Measurements from ENCODE around the gene CIT.

Gene CIT

DNA sequence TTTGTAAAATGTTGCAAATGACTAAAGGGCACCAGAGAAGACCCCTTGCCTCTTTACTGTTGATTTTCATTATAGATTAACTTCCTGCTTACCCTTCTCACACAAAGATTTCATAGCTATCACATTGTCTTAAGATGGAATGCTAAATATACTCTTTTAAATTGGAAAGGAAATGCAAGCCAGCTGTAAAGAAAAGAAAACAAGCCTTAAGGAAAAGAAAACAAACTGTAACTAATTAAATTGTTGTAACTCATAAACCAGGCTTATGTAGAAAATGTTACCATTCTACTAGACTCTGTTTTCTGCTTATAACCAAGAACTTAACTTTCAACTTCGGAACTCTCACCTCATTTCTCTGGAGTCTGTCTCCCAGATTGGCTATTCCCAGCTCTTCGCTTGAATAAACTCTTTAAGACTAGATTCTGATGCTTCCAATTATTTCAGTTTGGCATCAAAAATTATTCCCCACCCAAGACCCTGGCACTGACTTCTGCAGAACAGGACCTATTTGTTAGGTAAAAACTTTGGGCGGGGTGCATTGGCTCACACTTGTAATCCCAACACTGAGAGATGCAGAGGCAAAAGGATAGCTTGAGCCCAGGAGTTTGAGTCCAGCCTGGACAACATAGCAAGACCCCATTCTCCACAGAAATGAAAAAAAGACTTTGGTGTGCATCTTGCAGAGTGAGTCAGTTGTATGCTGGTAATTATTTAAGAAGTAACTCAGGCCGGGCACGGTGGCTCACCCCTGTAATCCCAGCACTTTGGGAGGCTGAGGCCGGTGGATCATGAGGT, 36.6 kb upstream of the CIT start:
- no peak for TF ChIP-seq EZH2 (IDR thresholded peaks at IDR 0.05; ENCODE audit: borderline replicate concordance, low read length)
- Histone ChIP-seq H3K4me3 (ENCODE audit: low read depth, low read length, poor library complexity, severe bottlenecking) (no peak overlapping the region), H3K4me2 (ENCODE audit: low read length) (no peak overlapping the region), H3K4me1 (ENCODE audit: insufficient read depth, low read length, severe bottlenecking) (no peaks in the 10 kb centered on the region), H3F3A (ENCODE audit: insufficient read depth, low read length) (no peaks in the 10 kb centered on the region), H4K20me1 (ENCODE audit: insufficient read depth, low read length) (no peaks in the 10 kb centered on the region), H3K9me3 (ENCODE audit: low read length) (no peaks in the 10 kb centered on the region), H3K79me2 (ENCODE audit: insufficient read depth, low read length) (no peaks in the 10 kb centered on the region), H3K27ac (ENCODE audit: low read depth, low read length, poor library complexity, severe bottlenecking) (no peak overlapping the region), H3K9me2 (ENCODE audit: low read depth, low read length) (no peaks in the 10 kb centered on the region), H3K9ac (ENCODE audit: low read length) (no peak overlapping the region), H2AFZ (ENCODE audit: low read length) (no peak overlapping the region), H3K36me3 (ENCODE audit: insufficient read depth, low read length) (no peaks in the 10 kb centered on the region), H3K27me3 (ENCODE audit: insufficient read depth, low read length) (no peaks in the 10 kb centered on the region)

DNA sequence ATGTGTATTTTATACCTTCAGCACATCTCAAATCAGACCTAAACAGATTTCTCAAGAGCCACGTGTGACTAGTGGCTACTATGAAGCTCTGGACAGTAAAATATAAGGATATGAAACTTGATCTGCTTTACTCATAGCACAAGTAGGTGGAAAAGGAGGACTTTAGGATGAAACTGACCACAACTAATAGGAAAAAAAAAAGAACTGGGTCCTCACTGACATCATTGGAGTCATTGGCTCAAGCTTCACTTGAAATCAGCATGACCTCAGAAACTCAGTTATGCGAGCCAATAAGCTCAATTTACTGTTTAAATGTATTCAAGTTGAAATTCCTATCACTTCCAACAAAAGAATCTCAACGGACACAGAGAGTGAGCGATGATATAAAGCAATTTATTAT, 34.1 kb upstream of the CIT start:
- no peaks in the 10 kb centered on the region for H3K9me2 ChIP-seq (ENCODE audit: low read depth, low read length)
- no peaks in the 10 kb centered on the region for H3K4me1 ChIP-seq (ENCODE audit: insufficient read depth, low read length, severe bottlenecking)
- H3K79me2 ChIP-seq (ENCODE audit: insufficient read depth, low read length), result no peaks in the 10 kb centered on the region
- no peaks in the 10 kb centered on the region for H3K36me3 ChIP-seq (ENCODE audit: insufficient read depth, low read length)
- no peaks in the 10 kb centered on the region for H3K27me3 ChIP-seq (ENCODE audit: insufficient read depth, low read length)
- H3K27ac ChIP-seq (ENCODE audit: low read depth, low read length, poor library complexity, severe bottlenecking), result no peak overlapping the region
- H3K4me3 ChIP-seq (ENCODE audit: low read depth, low read length, poor library complexity, severe bottlenecking), result no peak overlapping the region
- H3K9ac ChIP-seq (ENCODE audit: low read length), result no peak overlapping the region
- H3K9me3 ChIP-seq (ENCODE audit: low read length), result no peaks in the 10 kb centered on the region
- no peak for TF ChIP-seq EZH2 (IDR thresholded peaks at IDR 0.05; ENCODE audit: borderline replicate concordance, low read length)
- TF ChIP-seq, protein P1, sequence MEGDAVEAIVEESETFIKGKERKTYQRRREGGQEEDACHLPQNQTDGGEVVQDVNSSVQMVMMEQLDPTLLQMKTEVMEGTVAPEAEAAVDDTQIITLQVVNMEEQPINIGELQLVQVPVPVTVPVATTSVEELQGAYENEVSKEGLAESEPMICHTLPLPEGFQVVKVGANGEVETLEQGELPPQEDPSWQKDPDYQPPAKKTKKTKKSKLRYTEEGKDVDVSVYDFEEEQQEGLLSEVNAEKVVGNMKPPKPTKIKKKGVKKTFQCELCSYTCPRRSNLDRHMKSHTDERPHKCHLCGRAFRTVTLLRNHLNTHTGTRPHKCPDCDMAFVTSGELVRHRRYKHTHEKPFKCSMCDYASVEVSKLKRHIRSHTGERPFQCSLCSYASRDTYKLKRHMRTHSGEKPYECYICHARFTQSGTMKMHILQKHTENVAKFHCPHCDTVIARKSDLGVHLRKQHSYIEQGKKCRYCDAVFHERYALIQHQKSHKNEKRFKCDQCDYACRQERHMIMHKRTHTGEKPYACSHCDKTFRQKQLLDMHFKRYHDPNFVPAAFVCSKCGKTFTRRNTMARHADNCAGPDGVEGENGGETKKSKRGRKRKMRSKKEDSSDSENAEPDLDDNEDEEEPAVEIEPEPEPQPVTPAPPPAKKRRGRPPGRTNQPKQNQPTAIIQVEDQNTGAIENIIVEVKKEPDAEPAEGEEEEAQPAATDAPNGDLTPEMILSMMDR (IDR thresholded peaks at IDR 0.05; ENCODE audit: low read length), result no peak
- no peaks in the 10 kb centered on the region for H3F3A ChIP-seq (ENCODE audit: insufficient read depth, low read length)
- H4K20me1 ChIP-seq (ENCODE audit: insufficient read depth, low read length), result no peaks in the 10 kb centered on the region
- H2AFZ ChIP-seq (ENCODE audit: low read length), result no peak overlapping the region
- no peak overlapping the region for H3K4me2 ChIP-seq (ENCODE audit: low read length)

DNA sequence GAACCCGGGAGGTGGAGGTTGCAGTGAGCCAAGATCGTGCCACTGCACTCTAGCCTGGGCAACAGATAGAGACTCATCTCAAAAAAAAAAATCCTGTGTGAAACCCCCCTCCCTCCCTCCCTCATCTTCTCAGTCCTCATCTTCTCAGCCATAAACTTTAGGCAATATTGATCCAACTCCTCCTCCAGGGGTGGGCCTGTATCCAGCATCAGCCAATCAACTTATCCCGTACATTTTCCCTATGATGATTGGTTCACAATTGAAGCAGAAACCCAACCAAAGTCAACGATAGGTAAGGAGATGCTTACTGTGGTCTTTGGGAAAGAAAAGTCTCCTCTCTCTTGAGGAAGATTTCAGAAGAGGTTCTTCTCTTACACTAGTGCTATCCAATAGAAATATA, 33.5 kb upstream of the CIT start:
- H3K27me3 ChIP-seq (ENCODE audit: insufficient read depth, low read length), result no peaks in the 10 kb centered on the region
- no peak overlapping the region for H3K9ac ChIP-seq (ENCODE audit: low read length)
- H3K9me2 ChIP-seq (ENCODE audit: low read depth, low read length), result no peaks in the 10 kb centered on the region
- H3F3A ChIP-seq (ENCODE audit: insufficient read depth, low read length), result no peaks in the 10 kb centered on the region
- H3K9me3 ChIP-seq (ENCODE audit: low read length), result no peaks in the 10 kb centered on the region
- H3K4me3 ChIP-seq (ENCODE audit: low read depth, low read length, poor library complexity, severe bottlenecking), result no peak overlapping the region
- TF ChIP-seq, protein P1 (IDR thresholded peaks at IDR 0.05; ENCODE audit: low read length), result no peak
- no peak for TF ChIP-seq EZH2 (IDR thresholded peaks at IDR 0.05; ENCODE audit: borderline replicate concordance, low read length)
- H3K79me2 ChIP-seq (ENCODE audit: insufficient read depth, low read length), result no peaks in the 10 kb centered on the region
- no peaks in the 10 kb centered on the region for H3K36me3 ChIP-seq (ENCODE audit: insufficient read depth, low read length)
- H2AFZ ChIP-seq (ENCODE audit: low read length), result no peak overlapping the region
- H3K27ac ChIP-seq (ENCODE audit: low read depth, low read length, poor library complexity, severe bottlenecking), result no peak overlapping the region
- H4K20me1 ChIP-seq (ENCODE audit: insufficient read depth, low read length), result no peaks in the 10 kb centered on the region
- H3K4me1 ChIP-seq (ENCODE audit: insufficient read depth, low read length, severe bottlenecking), result no peaks in the 10 kb centered on the region
- no peak overlapping the region for H3K4me2 ChIP-seq (ENCODE audit: low read length)

DNA sequence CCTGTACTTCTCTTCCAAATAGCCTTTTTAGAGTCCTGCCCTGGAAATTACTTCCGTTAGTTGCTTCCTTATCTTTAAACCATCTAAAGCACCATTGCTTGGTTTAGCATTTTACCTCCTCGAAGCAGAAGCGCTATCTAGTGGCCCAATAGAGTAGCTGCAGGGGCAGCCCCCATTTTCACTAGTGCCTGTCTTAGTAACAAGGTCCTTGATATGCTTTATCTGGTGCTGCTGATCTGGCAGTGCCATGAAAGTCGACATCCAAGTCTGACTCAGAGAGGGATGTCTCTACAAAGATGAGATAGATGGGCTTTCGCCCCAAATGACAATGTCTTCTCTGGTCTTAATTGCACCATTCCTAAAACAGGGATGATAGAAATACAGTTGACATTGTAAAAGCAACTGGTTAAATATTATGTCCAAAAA, 25.0 kb upstream of the CIT start:
- no peak overlapping the region for H3K9ac ChIP-seq (ENCODE audit: low read length)
- no peaks in the 10 kb centered on the region for H3K9me2 ChIP-seq (ENCODE audit: low read depth, low read length)
- no peaks in the 10 kb centered on the region for H4K20me1 ChIP-seq (ENCODE audit: insufficient read depth, low read length)
- no peaks in the 10 kb centered on the region for H3F3A ChIP-seq (ENCODE audit: insufficient read depth, low read length)
- H3K4me2 ChIP-seq (ENCODE audit: low read length), result no peak overlapping the region
- no peaks in the 10 kb centered on the region for H3K9me3 ChIP-seq (ENCODE audit: low read length)
- no peaks in the 10 kb centered on the region for H3K27me3 ChIP-seq (ENCODE audit: insufficient read depth, low read length)
- H3K4me1 ChIP-seq (ENCODE audit: insufficient read depth, low read length, severe bottlenecking), result no peaks in the 10 kb centered on the region
- no peaks in the 10 kb centered on the region for H3K36me3 ChIP-seq (ENCODE audit: insufficient read depth, low read length)
- TF ChIP-seq, protein P1 (IDR thresholded peaks at IDR 0.05; ENCODE audit: low read length), result peak; percentile 93
- TF ChIP-seq EZH2 (IDR thresholded peaks at IDR 0.05; ENCODE audit: borderline replicate concordance, low read length), result no peak
- no peak overlapping the region for H3K4me3 ChIP-seq (ENCODE audit: low read depth, low read length, poor library complexity, severe bottlenecking)
- no peak overlapping the region for H3K27ac ChIP-seq (ENCODE audit: low read depth, low read length, poor library complexity, severe bottlenecking)
- H3K79me2 ChIP-seq (ENCODE audit: insufficient read depth, low read length), result no peaks in the 10 kb centered on the region
- H2AFZ ChIP-seq (ENCODE audit: low read length), result no peak overlapping the region

Data from OCI-LY1 (cell line).